ENCODE results near the gene BCAT1.
"Not testable (repeated sequence)": the region's sequence is repeated elsewhere in the genome, so short reads cannot be mapped to it uniquely, and the experiment has no call there.

The BCAT1 gene

DNA sequence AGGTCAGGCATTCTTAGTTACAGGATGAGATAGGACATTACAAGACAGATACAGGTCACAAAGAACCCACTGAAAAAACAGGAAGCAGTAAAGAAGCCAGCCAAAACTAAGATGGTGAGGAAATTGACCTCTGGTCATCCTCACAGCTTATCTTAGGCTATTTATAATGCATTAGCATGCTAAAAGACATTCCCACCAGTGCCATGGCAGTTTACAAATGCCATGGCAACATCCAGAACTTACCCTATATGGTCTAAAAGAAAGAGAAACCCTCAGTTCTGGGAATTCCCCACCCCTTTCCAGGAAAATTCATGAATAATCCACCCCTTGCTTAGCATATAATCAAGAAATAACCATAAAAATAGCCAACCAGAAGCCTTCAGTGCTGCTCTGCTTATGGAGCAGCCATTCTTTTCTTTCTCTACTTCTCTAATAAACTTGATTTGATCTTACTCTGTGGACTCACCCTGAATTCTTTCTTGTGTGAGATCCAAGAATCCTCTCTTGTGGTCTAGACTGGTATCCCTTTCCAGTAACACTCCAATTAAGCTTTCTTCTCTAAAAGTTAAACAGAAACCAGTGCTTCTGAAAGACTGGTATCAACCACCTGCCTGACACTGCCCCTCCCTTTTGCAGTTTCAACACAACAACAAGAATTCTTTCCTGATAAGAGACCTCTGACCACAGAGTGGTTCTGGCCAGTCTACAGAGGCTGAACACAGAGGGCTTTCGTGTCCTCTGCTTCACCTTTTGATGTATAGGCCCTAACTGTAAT is 86.9 kb downstream of the BCAT1 start:
- H3K4me3 ChIP-seq (ENCODE audit: insufficient read depth, low read depth, low read length, poor library complexity, severe bottlenecking) = no peak overlapping the region
- no peak overlapping the region for H3K27ac ChIP-seq (ENCODE audit: insufficient read depth, low read length, poor library complexity, severe bottlenecking)
- DNase-seq = no peak
- no peaks in the 10 kb centered on the region for H3K36me3 ChIP-seq (ENCODE audit: control insufficient read depth, insufficient read depth, low read length)
- no peaks in the 10 kb centered on the region for H3K4me1 ChIP-seq (ENCODE audit: control insufficient read depth, insufficient read depth, low read length, poor library complexity, severe bottlenecking)
- H3K27me3 ChIP-seq (replicated peaks; ENCODE audit: control insufficient read depth, insufficient read depth, low read length, poor library complexity, severe bottlenecking) = no peaks in the 10 kb centered on the region
- no peaks in the 10 kb centered on the region for H3K9me3 ChIP-seq (ENCODE audit: control insufficient read depth, low read length)

- Histone ChIP-seq H3K27me3 (replicated peaks; ENCODE audit: control insufficient read depth, insufficient read depth, low read length, poor library complexity, severe bottlenecking) (no peaks in the 10 kb centered on the region), H3K36me3 (ENCODE audit: control insufficient read depth, insufficient read depth, low read length) (no peaks in the 10 kb centered on the region), H3K4me3 (ENCODE audit: insufficient read depth, low read depth, low read length, poor library complexity, severe bottlenecking) (no peak overlapping the region), H3K4me1 (ENCODE audit: control insufficient read depth, insufficient read depth, low read length, poor library complexity, severe bottlenecking) (no peaks in the 10 kb centered on the region), H3K27ac (ENCODE audit: insufficient read depth, low read length, poor library complexity, severe bottlenecking) (no peak overlapping the region), H3K9me3 (ENCODE audit: control insufficient read depth, low read length) (no peaks in the 10 kb centered on the region)
- DNase-seq = no peak
Observed at GRCh38 chr12:24860546-24860945, 88.4 kb downstream of the BCAT1 start.

DNA sequence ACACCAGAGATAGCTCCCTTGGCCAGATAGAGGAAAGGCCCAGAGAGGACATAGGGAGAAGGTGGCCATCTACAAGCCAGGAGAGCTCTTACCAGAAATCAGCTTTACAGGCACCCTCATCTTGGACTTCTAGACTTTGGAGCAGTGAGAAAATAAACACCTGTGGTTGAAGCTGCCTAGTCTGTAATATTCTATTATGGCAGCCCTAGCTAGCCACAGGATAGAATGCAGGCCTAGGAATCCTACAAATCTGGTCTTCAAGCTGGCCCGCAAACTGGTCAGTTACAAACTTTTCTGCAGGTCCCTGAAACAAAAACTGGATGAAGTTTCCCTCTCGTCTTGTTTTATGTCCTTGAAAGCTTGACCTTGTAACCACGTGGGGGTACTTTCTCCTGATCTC is 92.4 kb downstream of the BCAT1 start:
- no peaks in the 10 kb centered on the region for H3K4me1 ChIP-seq (ENCODE audit: control insufficient read depth, insufficient read depth, low read length, poor library complexity, severe bottlenecking)
- H3K27ac ChIP-seq (ENCODE audit: insufficient read depth, low read length, poor library complexity, severe bottlenecking) = no peak overlapping the region
- no peak for DNase-seq
- no peaks in the 10 kb centered on the region for H3K9me3 ChIP-seq (ENCODE audit: control insufficient read depth, low read length)
- no peaks in the 10 kb centered on the region for H3K27me3 ChIP-seq (replicated peaks; ENCODE audit: control insufficient read depth, insufficient read depth, low read length, poor library complexity, severe bottlenecking)
- no peak overlapping the region for H3K4me3 ChIP-seq (ENCODE audit: insufficient read depth, low read depth, low read length, poor library complexity, severe bottlenecking)
- no peaks in the 10 kb centered on the region for H3K36me3 ChIP-seq (ENCODE audit: control insufficient read depth, insufficient read depth, low read length)

- H3K27me3 ChIP-seq (replicated peaks; ENCODE audit: control insufficient read depth, insufficient read depth, low read length, poor library complexity, severe bottlenecking) = no peaks in the 10 kb centered on the region
- no peaks in the 10 kb centered on the region for H3K36me3 ChIP-seq (ENCODE audit: control insufficient read depth, insufficient read depth, low read length)
- H3K4me3 ChIP-seq (ENCODE audit: insufficient read depth, low read depth, low read length, poor library complexity, severe bottlenecking) = no peak overlapping the region
- no peak overlapping the region for H3K27ac ChIP-seq (ENCODE audit: insufficient read depth, low read length, poor library complexity, severe bottlenecking)
- DNase-seq = no peak
- no peaks in the 10 kb centered on the region for H3K9me3 ChIP-seq (ENCODE audit: control insufficient read depth, low read length)
- no peaks in the 10 kb centered on the region for H3K4me1 ChIP-seq (ENCODE audit: control insufficient read depth, insufficient read depth, low read length, poor library complexity, severe bottlenecking)
Observed at GRCh38 chr12:24854908-24855307, 94.0 kb downstream of the BCAT1 start.

DNA sequence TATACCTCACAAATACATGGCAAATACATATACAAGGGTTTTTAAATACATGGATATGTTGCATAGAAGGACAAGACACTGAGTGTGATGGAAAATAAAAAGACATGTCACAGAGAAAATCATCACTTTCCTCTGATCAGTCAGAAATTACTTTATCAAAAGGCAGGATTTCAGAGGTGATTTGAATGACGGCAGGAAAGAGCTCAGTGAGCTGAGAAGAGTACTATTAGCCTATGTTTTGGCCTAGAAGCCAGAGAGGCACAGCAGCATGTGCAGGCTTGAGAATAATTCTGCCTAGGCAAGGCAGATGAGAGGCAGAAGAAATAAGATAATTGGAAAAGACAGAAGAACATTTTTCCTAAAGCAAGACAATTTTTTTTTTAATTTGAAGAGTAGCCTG is 94.9 kb downstream of the BCAT1 start:
- Histone ChIP-seq H3K4me3 (ENCODE audit: insufficient read depth, low read depth, low read length, poor library complexity, severe bottlenecking) (no peak overlapping the region), H3K27me3 (replicated peaks; ENCODE audit: control insufficient read depth, insufficient read depth, low read length, poor library complexity, severe bottlenecking) (peaks cover 3% of the 10 kb centered on the region), H3K27ac (ENCODE audit: insufficient read depth, low read length, poor library complexity, severe bottlenecking) (no peak overlapping the region), H3K9me3 (ENCODE audit: control insufficient read depth, low read length) (no peaks in the 10 kb centered on the region), H3K4me1 (ENCODE audit: control insufficient read depth, insufficient read depth, low read length, poor library complexity, severe bottlenecking) (no peaks in the 10 kb centered on the region), H3K36me3 (ENCODE audit: control insufficient read depth, insufficient read depth, low read length) (no peaks in the 10 kb centered on the region)
- DNase-seq = no peak

- Histone ChIP-seq H3K27ac (ENCODE audit: insufficient read depth, low read length, poor library complexity, severe bottlenecking) (no peak overlapping the region), H3K27me3 (replicated peaks; ENCODE audit: control insufficient read depth, insufficient read depth, low read length, poor library complexity, severe bottlenecking) (peaks cover 3% of the 10 kb centered on the region)
- no peak for DNase-seq
Observed at GRCh38 chr12:24853588-24853987, 95.3 kb downstream of the BCAT1 start.

DNA sequence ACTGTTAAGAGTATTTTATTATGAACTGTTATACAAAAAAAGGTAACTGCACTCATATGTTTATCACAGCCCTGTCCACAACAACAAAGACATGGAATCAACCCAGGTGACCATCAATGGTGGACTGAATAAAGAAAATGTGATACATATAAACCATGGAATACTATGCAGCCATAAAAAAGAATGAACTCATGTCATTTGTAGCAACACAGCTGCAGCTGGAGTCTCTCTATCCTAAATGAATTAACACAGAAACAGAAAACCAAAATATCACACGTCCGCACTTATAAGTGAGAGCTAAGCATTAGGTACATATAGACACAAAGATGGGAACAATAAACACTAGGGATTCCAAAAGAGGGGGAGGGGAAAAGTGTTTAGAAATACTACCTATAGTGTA is 95.8 kb downstream of the BCAT1 start:
- Histone ChIP-seq H3K4me1 (ENCODE audit: control insufficient read depth, insufficient read depth, low read length, poor library complexity, severe bottlenecking) (no peaks in the 10 kb centered on the region), H3K4me3 (ENCODE audit: insufficient read depth, low read depth, low read length, poor library complexity, severe bottlenecking) (no peak overlapping the region), H3K27me3 (replicated peaks; ENCODE audit: control insufficient read depth, insufficient read depth, low read length, poor library complexity, severe bottlenecking) (peaks cover 3% of the 10 kb centered on the region), H3K36me3 (ENCODE audit: control insufficient read depth, insufficient read depth, low read length) (no peaks in the 10 kb centered on the region), H3K27ac (ENCODE audit: insufficient read depth, low read length, poor library complexity, severe bottlenecking) (no peak overlapping the region), H3K9me3 (ENCODE audit: control insufficient read depth, low read length) (no peaks in the 10 kb centered on the region)
- no peak for DNase-seq

More at GRCh38 chr12:24853588-24853987, 95.3 kb downstream of the BCAT1 start:
- Histone ChIP-seq H3K4me3 (ENCODE audit: insufficient read depth, low read depth, low read length, poor library complexity, severe bottlenecking) (no peak overlapping the region), H3K9me3 (ENCODE audit: control insufficient read depth, low read length) (no peaks in the 10 kb centered on the region), H3K36me3 (ENCODE audit: control insufficient read depth, insufficient read depth, low read length) (no peaks in the 10 kb centered on the region), H3K4me1 (ENCODE audit: control insufficient read depth, insufficient read depth, low read length, poor library complexity, severe bottlenecking) (no peaks in the 10 kb centered on the region)

DNA sequence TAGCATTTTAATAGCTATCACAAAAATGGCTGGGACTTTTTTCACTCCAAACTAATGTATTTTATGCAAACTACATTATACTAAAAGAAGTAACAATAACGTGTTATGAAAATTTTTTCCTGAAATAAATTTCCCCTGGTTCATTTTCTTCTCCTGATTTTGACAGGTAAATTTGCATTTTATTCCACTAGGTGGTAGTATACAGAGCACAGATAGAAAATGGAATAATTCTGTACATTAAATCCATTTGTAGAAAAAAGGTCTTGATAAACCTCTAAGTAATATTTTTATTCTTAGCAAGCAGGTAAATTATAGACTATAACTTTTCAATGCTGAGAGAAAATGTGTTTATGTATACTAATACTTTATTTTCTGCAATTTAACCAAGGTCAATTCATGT is 96.5 kb downstream of the BCAT1 start:
- Histone ChIP-seq H3K27me3 (replicated peaks; ENCODE audit: control insufficient read depth, insufficient read depth, low read length, poor library complexity, severe bottlenecking) (peaks cover 3% of the 10 kb centered on the region), H3K27ac (ENCODE audit: insufficient read depth, low read length, poor library complexity, severe bottlenecking) (no peak overlapping the region), H3K9me3 (ENCODE audit: control insufficient read depth, low read length) (no peaks in the 10 kb centered on the region), H3K36me3 (ENCODE audit: control insufficient read depth, insufficient read depth, low read length) (no peaks in the 10 kb centered on the region), H3K4me1 (ENCODE audit: control insufficient read depth, insufficient read depth, low read length, poor library complexity, severe bottlenecking) (no peaks in the 10 kb centered on the region), H3K4me3 (ENCODE audit: insufficient read depth, low read depth, low read length, poor library complexity, severe bottlenecking) (no peak overlapping the region)
- DNase-seq = no peak

DNA sequence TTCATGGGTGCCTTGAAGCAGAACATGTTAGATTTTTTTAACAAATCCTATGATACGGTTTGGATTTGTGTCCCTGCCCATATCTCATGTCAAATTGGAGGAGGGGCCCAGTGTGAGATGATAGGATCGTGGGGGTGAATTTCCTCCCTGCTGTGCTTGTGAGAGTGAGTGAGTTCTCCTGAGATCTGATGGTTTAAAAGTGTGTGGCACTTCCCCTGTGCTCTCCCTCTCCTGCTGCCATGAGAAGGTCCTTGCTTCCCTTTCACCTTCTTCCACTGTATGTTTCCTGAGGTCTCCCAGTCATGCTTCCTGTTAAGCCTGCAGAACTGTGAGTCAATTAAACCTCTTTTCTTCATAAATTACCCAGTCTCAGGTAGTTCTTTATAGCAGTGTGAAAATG is 97.0 kb downstream of the BCAT1 start:
- H3K27me3 ChIP-seq (replicated peaks; ENCODE audit: control insufficient read depth, insufficient read depth, low read length, poor library complexity, severe bottlenecking); H3K4me3 ChIP-seq (ENCODE audit: insufficient read depth, low read depth, low read length, poor library complexity, severe bottlenecking); H3K4me1 ChIP-seq (ENCODE audit: control insufficient read depth, insufficient read depth, low read length, poor library complexity, severe bottlenecking); H3K27ac ChIP-seq (ENCODE audit: insufficient read depth, low read length, poor library complexity, severe bottlenecking); H3K36me3 ChIP-seq (ENCODE audit: control insufficient read depth, insufficient read depth, low read length); DNase-seq; H3K9me3 ChIP-seq (ENCODE audit: control insufficient read depth, low read length): not testable (repeated sequence)

DNA sequence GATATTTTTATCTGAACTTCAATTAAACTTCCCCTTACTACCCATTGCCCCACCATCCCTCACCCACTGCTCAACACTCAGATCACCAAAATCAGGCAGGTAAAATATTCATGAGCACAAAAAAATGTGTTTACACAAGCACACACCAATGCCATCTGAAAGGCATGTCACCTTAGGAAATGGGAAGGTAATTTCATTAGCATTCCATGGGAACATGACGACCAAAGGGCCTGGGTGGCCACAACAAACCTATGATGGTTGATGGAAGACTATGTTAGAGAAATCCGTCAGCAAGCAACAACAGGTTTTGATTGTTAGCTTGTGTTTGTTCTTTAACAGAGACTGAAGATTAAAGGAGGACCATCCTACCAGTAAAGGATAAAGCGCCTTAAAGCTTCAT is 97.6 kb downstream of the BCAT1 start:
- no peak overlapping the region for H3K4me3 ChIP-seq (ENCODE audit: insufficient read depth, low read depth, low read length, poor library complexity, severe bottlenecking)
- H3K4me1 ChIP-seq (ENCODE audit: control insufficient read depth, insufficient read depth, low read length, poor library complexity, severe bottlenecking) = no peaks in the 10 kb centered on the region
- no peak overlapping the region for H3K27ac ChIP-seq (ENCODE audit: insufficient read depth, low read length, poor library complexity, severe bottlenecking)
- no peaks in the 10 kb centered on the region for H3K9me3 ChIP-seq (ENCODE audit: control insufficient read depth, low read length)
- no peaks in the 10 kb centered on the region for H3K36me3 ChIP-seq (ENCODE audit: control insufficient read depth, insufficient read depth, low read length)
- DNase-seq = no peak
- peaks cover 3% of the 10 kb centered on the region for H3K27me3 ChIP-seq (replicated peaks; ENCODE audit: control insufficient read depth, insufficient read depth, low read length, poor library complexity, severe bottlenecking)

Measured in effector memory CD4-positive, alpha-beta T cell (primary cell).